Body of pancreas (tissue), 4 donors: Measurements from ENCODE around the gene VEZT.

Experiments used
- POLR2A ChIP-seq, 3 donors: fragments of 450-650 bp; IDR thresholded peaks; one replicate each; pipeline ENCODE4 v1.6.1; 2016; ENCODE audit warnings: antibody characterized with exemption in 3 of 3, mild to moderate bottlenecking in 2 of 3
- TF ChIP-seq, protein P1 (sequence below), 7 experiments: fragments of 450-650 bp in 4 of 7; fragments of 200-600 bp in 3 of 7; sonication (generic) in 3 of 7; IDR thresholded peaks; one replicate each; pipeline ENCODE4 v1.5.1; 2016 to 2019; ENCODE audit warnings: antibody characterized with exemption in 7 of 7

- TF ChIP-seq, protein P1, sequence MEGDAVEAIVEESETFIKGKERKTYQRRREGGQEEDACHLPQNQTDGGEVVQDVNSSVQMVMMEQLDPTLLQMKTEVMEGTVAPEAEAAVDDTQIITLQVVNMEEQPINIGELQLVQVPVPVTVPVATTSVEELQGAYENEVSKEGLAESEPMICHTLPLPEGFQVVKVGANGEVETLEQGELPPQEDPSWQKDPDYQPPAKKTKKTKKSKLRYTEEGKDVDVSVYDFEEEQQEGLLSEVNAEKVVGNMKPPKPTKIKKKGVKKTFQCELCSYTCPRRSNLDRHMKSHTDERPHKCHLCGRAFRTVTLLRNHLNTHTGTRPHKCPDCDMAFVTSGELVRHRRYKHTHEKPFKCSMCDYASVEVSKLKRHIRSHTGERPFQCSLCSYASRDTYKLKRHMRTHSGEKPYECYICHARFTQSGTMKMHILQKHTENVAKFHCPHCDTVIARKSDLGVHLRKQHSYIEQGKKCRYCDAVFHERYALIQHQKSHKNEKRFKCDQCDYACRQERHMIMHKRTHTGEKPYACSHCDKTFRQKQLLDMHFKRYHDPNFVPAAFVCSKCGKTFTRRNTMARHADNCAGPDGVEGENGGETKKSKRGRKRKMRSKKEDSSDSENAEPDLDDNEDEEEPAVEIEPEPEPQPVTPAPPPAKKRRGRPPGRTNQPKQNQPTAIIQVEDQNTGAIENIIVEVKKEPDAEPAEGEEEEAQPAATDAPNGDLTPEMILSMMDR (IDR thresholded peaks at IDR 0.05) = no peak
- TF ChIP-seq POLR2A (IDR thresholded peaks at IDR 0.05) = no peak
Observed at GRCh38 chr12:95206916-95207315, 10.7 kb upstream of the VEZT start.
